Measurements from ENCODE around the gene GPC5. TPM values are rescaled to one million over a fixed set of nuclear protein-coding genes. Genes with fewer than 3 reads are reported as not detected.

GPC5 gene
- total and polyA plus RNA-seq, 4 donors, result 0.51 to 22.4 (median 2.0) TPM

DNA sequence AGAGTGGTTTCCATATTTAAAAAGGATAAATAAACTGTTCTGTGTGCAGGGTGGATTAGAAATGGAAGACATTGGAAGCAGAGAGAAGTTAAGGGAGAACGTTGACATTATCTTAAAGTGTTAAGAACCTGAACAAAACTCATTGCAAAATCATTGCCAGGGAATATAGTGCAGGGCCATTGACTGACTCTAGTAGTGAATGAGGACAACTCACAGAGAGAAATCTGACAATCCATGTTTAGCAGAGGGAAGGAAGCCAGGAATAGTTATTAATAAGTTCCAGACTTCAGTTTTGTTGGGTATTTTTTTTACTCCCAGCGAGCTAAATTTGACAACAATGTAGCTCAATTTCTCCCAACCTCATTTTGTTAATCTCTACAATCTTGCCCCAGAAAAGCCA lies 1273.4 kb downstream of the GPC5 start:
- WGBS, result 80% methylated on average over 2 of the region's 2 CpGs
- no peaks in the 10 kb centered on the region for H3K4me1 ChIP-seq (ENCODE audit: control insufficient read depth in 4 of 4, insufficient read depth in 4 of 4, low read length in 3 of 4)
- no peaks in the 10 kb centered on the region for H3K36me3 ChIP-seq (ENCODE audit: control insufficient read depth in 4 of 4, insufficient read depth in 3 of 4, low read depth in 1 of 4, low read length in 3 of 4)
- peaks cover 0 to 3% (median 0%) of the 10 kb centered on the region in 4 donors for H3K9me3 ChIP-seq (ENCODE audit: control insufficient read depth in 4 of 4, low read length in 3 of 4)
- TF ChIP-seq HNF4G (IDR thresholded peaks at IDR 0.05) (no peak), JUND (IDR thresholded peaks at IDR 0.05) (no peak), HNF4A (conservative IDR thresholded peaks at IDR 0.05) (no peak), FOXA1 (IDR thresholded peaks at IDR 0.05) (no peak), NR2F2 (IDR thresholded peaks at IDR 0.05) (no peak), RAD21 (IDR thresholded peaks at IDR 0.05) (no peak), RXRA (IDR thresholded peaks at IDR 0.05) (no peak), GABPA (IDR thresholded peaks at IDR 0.05 in 1 of 2, conservative IDR thresholded peaks at IDR 0.05 in 1 of 2) (no peak), SP1 (IDR thresholded peaks at IDR 0.05) (no peak), TAF1 (conservative IDR thresholded peaks at IDR 0.05) (no peak)
- TF ChIP-seq, protein P1, sequence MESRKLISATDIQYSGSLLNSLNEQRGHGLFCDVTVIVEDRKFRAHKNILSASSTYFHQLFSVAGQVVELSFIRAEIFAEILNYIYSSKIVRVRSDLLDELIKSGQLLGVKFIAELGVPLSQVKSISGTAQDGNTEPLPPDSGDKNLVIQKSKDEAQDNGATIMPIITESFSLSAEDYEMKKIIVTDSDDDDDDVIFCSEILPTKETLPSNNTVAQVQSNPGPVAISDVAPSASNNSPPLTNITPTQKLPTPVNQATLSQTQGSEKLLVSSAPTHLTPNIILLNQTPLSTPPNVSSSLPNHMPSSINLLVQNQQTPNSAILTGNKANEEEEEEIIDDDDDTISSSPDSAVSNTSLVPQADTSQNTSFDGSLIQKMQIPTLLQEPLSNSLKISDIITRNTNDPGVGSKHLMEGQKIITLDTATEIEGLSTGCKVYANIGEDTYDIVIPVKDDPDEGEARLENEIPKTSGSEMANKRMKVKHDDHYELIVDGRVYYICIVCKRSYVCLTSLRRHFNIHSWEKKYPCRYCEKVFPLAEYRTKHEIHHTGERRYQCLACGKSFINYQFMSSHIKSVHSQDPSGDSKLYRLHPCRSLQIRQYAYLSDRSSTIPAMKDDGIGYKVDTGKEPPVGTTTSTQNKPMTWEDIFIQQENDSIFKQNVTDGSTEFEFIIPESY (IDR thresholded peaks at IDR 0.05), result no peak
- H3K27me3 ChIP-seq (ENCODE audit: control insufficient read depth in 4 of 4, insufficient read depth in 4 of 4, low read length in 3 of 4), result no peaks in the 10 kb centered on the region
- no peak overlapping the region for H3K27ac ChIP-seq (ENCODE audit: low read depth in 1 of 2, low read length in 2 of 2)
- no peak overlapping the region for H3K4me3 ChIP-seq (ENCODE audit: low read depth in 1 of 3, low read length in 3 of 3)
- H3K9ac ChIP-seq (ENCODE audit: low read depth in 1 of 2, low read length in 2 of 2), result no peak overlapping the region
- no peak for DNase-seq (ENCODE audit: low spot score)

DNA sequence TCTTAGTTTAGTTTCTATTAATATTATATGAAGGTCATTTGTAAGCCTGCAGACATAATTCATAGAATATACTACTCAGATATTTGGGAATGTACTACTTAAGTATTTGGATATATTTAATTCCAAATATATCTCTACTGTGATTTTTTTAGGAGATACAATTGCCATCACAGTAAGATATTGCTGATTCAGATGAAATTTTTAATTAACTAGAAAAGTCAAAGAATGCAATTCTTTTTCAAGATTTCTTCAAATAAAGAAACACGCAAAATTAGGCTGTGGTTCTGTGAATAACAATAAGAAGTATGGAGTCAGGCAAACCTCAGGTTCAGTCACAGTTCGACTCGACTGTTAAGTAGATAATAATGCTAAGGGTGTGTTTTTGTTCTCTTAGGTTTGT lies 1277.8 kb downstream of the GPC5 start:
- TF ChIP-seq, protein P1 (IDR thresholded peaks at IDR 0.05), result no peak
- no peak for TF ChIP-seq GABPA (IDR thresholded peaks at IDR 0.05 in 1 of 2, conservative IDR thresholded peaks at IDR 0.05 in 1 of 2)
- TF ChIP-seq YY1 (IDR thresholded peaks at IDR 0.05), result no peak
- TF ChIP-seq, protein P2, sequence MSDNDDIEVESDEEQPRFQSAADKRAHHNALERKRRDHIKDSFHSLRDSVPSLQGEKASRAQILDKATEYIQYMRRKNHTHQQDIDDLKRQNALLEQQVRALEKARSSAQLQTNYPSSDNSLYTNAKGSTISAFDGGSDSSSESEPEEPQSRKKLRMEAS (IDR thresholded peaks at IDR 0.05), result no peak
- TF ChIP-seq, protein P3, sequence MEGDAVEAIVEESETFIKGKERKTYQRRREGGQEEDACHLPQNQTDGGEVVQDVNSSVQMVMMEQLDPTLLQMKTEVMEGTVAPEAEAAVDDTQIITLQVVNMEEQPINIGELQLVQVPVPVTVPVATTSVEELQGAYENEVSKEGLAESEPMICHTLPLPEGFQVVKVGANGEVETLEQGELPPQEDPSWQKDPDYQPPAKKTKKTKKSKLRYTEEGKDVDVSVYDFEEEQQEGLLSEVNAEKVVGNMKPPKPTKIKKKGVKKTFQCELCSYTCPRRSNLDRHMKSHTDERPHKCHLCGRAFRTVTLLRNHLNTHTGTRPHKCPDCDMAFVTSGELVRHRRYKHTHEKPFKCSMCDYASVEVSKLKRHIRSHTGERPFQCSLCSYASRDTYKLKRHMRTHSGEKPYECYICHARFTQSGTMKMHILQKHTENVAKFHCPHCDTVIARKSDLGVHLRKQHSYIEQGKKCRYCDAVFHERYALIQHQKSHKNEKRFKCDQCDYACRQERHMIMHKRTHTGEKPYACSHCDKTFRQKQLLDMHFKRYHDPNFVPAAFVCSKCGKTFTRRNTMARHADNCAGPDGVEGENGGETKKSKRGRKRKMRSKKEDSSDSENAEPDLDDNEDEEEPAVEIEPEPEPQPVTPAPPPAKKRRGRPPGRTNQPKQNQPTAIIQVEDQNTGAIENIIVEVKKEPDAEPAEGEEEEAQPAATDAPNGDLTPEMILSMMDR (IDR thresholded peaks at IDR 0.05; ENCODE audit: low read depth, low read length, missing input control), result no peak
- TF ChIP-seq JUND (IDR thresholded peaks at IDR 0.05), result no peak
- no peak for TF ChIP-seq EGR1 (IDR thresholded peaks at IDR 0.05; ENCODE audit: low read depth in 2 of 2)
- no peak for TF ChIP-seq RAD21 (IDR thresholded peaks at IDR 0.05)
- no peak for TF ChIP-seq SP1 (IDR thresholded peaks at IDR 0.05)
- TF ChIP-seq NR2F2 (IDR thresholded peaks at IDR 0.05), result no peak
- no peak for TF ChIP-seq HNF4G (IDR thresholded peaks at IDR 0.05)
- TF ChIP-seq, protein P4, sequence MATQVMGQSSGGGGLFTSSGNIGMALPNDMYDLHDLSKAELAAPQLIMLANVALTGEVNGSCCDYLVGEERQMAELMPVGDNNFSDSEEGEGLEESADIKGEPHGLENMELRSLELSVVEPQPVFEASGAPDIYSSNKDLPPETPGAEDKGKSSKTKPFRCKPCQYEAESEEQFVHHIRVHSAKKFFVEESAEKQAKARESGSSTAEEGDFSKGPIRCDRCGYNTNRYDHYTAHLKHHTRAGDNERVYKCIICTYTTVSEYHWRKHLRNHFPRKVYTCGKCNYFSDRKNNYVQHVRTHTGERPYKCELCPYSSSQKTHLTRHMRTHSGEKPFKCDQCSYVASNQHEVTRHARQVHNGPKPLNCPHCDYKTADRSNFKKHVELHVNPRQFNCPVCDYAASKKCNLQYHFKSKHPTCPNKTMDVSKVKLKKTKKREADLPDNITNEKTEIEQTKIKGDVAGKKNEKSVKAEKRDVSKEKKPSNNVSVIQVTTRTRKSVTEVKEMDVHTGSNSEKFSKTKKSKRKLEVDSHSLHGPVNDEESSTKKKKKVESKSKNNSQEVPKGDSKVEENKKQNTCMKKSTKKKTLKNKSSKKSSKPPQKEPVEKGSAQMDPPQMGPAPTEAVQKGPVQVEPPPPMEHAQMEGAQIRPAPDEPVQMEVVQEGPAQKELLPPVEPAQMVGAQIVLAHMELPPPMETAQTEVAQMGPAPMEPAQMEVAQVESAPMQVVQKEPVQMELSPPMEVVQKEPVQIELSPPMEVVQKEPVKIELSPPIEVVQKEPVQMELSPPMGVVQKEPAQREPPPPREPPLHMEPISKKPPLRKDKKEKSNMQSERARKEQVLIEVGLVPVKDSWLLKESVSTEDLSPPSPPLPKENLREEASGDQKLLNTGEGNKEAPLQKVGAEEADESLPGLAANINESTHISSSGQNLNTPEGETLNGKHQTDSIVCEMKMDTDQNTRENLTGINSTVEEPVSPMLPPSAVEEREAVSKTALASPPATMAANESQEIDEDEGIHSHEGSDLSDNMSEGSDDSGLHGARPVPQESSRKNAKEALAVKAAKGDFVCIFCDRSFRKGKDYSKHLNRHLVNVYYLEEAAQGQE (IDR thresholded peaks at IDR 0.05), result no peak
- no peak for TF ChIP-seq RXRA (IDR thresholded peaks at IDR 0.05)
- TF ChIP-seq FOXA1 (IDR thresholded peaks at IDR 0.05), result no peak
- no peak for DNase-seq (ENCODE audit: low spot score)
- no peaks in the 10 kb centered on the region for H3K27me3 ChIP-seq (ENCODE audit: control insufficient read depth in 4 of 4, insufficient read depth in 4 of 4, low read length in 3 of 4)
- H3K4me3 ChIP-seq (ENCODE audit: low read depth in 1 of 3, low read length in 3 of 3), result no peak overlapping the region
- no peak overlapping the region for H3K9ac ChIP-seq (ENCODE audit: low read depth in 1 of 2, low read length in 2 of 2)
- no peaks in the 10 kb centered on the region for H3K9me3 ChIP-seq (ENCODE audit: control insufficient read depth in 4 of 4, low read length in 3 of 4)
- H3K27ac ChIP-seq (ENCODE audit: low read depth in 1 of 2, low read length in 2 of 2), result no peak overlapping the region
- H3K36me3 ChIP-seq (ENCODE audit: control insufficient read depth in 4 of 4, insufficient read depth in 3 of 4, low read depth in 1 of 4, low read length in 3 of 4), result no peaks in the 10 kb centered on the region
- 84% methylated on average over 3 of the region's 3 CpGs for WGBS
- no peaks in the 10 kb centered on the region for H3K4me1 ChIP-seq (ENCODE audit: control insufficient read depth in 4 of 4, insufficient read depth in 4 of 4, low read length in 3 of 4)
